Prostate gland (tissue), 2 donors: ENCODE measurements around the gene SUPV3L1. TPM values are rescaled to one million over a fixed set of nuclear protein-coding genes. Genes with fewer than 3 reads are reported as not detected.

Experiments
- DNase-seq: peaks from one replicate; pipeline ENCODE4 v3.0.0-alpha.2; 2019; ENCODE audit warnings: low spot score
- H3K27ac ChIP-seq, 2 donors: fragments of 200-600 bp; sonication (generic); 2 replicates each; pipeline ENCODE4 v1.5.1; 2017 to 2019
- H3K27me3 ChIP-seq: fragments of 200-600 bp; sonication (generic); replicated peaks from 2 replicates; pipeline ENCODE4 v1.5.1; 2019; ENCODE audit not compliant: insufficient read depth
- H3K36me3 ChIP-seq, 2 donors: fragments of 200-600 bp; sonication (generic); 1 replicate in 1 of 2; 2 replicates in 1 of 2; pipeline versions ENCODE4 v1.5.1 to v1.8.1; 2017 to 2019
- H3K4me1 ChIP-seq: fragments of 200-600 bp; sonication (generic); replicated peaks from 2 replicates; pipeline ENCODE4 v1.5.1; 2019
- H3K4me3 ChIP-seq, 2 donors: fragments of 200-600 bp; sonication (generic); 2 replicates each; pipeline ENCODE4 v1.5.1; 2017 to 2019
- H3K9me3 ChIP-seq: fragments of 200-600 bp; sonication (generic); 2 replicates; pipeline ENCODE4 v1.5.1; 2017
- CTCF ChIP-seq, 4 experiments: fragments of 200-600 bp in 2 of 4; fragments of 450-650 bp in 2 of 4; sonication (generic) in 2 of 4; IDR thresholded peaks; 1 replicate in 3 of 4; 2 replicates in 1 of 4; pipeline ENCODE4 v1.5.1; 2016 to 2019; ENCODE audit warnings: antibody characterized with exemption in 4 of 4, mild to moderate bottlenecking in 2 of 4, moderate library complexity in 2 of 4
- POLR2A ChIP-seq: fragments of 450-650 bp; IDR thresholded peaks from one replicate; pipeline ENCODE4 v1.6.1; 2016; ENCODE audit warnings: antibody characterized with exemption, mild to moderate bottlenecking
- POLR2AphosphoS5 ChIP-seq: sonication (generic); formaldehyde crosslinking; IDR thresholded peaks from one replicate; pipeline ENCODE4 v1.6.1; 2017; ENCODE audit warnings: antibody characterized with exemption
- WGBS: methylation state at CpG from one replicate; pipeline ENCODE4 v1.1.5; 2018; 5-methylcytosine and 5-hydroxymethylcytosine counted together
- intact Hi-C: fragments of 100-400 bp; cut with DNase I; formaldehyde crosslinking; loops from one replicate; pipeline ENCODE4 v1.14.2; 2022
- total RNA-seq, 2 donors: library from RNA; depleted of rRNA; stranded (reverse); fragments of >200 nt; gene quantifications; one replicate each; pipeline ENCODE4 v1.1.0, GENCODE V29; 2016

The SUPV3L1 gene
- total RNA-seq, 2 donors from 2014 or later = 18.5 to 37.0 TPM

DNA sequence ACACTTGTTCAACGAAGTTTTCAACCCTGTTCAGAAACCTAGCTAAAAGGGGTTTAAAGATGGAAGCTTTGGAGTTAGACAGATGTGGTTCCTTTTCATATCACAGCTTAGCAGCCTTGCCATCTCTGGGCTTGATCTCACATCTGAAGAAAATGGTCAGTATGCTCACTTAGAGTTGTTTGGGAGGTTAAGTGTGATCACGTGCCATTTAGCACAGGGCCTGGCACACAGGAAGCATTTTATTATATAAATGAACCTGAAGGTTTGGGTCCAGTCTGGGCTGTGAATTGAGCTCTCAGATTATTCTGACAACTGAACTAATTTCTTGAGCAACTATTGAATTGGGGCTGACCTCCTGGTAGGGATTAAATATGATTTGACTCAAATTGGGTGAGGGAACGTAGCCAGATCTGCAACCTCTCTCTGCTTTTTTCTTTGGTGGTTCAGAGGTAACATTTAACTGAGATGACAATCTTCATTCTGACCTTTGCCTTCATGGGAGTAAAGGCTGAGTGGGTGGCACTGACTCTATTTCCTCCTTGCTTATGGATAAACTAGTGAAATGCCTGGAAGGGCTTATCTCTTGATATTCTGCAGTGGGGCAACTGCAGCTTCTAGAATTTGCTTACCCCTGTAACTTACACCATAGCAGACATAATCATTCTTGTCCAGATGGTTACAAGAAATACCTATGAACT, 29.9 kb downstream of the SUPV3L1 start:
- Histone ChIP-seq H3K27ac (no peak overlapping the region), H3K4me3 (no peak overlapping the region), H3K4me1 (no peaks in the 10 kb centered on the region), H3K27me3 (no peaks in the 10 kb centered on the region), H3K36me3 (peaks cover 0 to 4% of the 10 kb centered on the region in 2 donors), H3K9me3 (no peaks in the 10 kb centered on the region)
- 85% methylated on average over 3 of the region's 3 CpGs for WGBS
- no peak for DNase-seq
- intact Hi-C loops = no loop called here
- TF ChIP-seq POLR2A (no peak), CTCF (IDR thresholded peaks at IDR 0.05) (no peak), POLR2AphosphoS5 (no peak)

GRCh38 chr10:69211104-69211503, 31.1 kb downstream of the SUPV3L1 start:
- Histone ChIP-seq H3K36me3 (peaks cover 0 to 4% of the 10 kb centered on the region in 2 donors), H3K27ac (no peak overlapping the region), H3K27me3 (no peaks in the 10 kb centered on the region), H3K9me3 (no peaks in the 10 kb centered on the region), H3K4me3 (no peak overlapping the region), H3K4me1 (no peaks in the 10 kb centered on the region)
- intact Hi-C loops = no loop called here
- TF ChIP-seq POLR2A (no peak), CTCF (IDR thresholded peaks at IDR 0.05) (no peak), POLR2AphosphoS5 (no peak)
- no peak for DNase-seq
- 58% methylated on average over 2 of the region's 2 CpGs for WGBS

- Histone ChIP-seq H3K4me1 (no peaks in the 10 kb centered on the region), H3K9me3 (no peaks in the 10 kb centered on the region)
- intact Hi-C loops = no loop called here
These were observed 31.5 kb downstream of the SUPV3L1 start for GRCh38 chr10:69211524-69211923.

GRCh38 chr10:69213591-69214311, 33.7 kb downstream of the SUPV3L1 start:
- H3K27ac ChIP-seq = no peak overlapping the region
- WGBS = 55% methylated on average over 5 of the region's 5 CpGs
- TF ChIP-seq CTCF (IDR thresholded peaks at IDR 0.05) = no peak
- no peak for TF ChIP-seq POLR2A
- TF ChIP-seq POLR2AphosphoS5 = no peak
- intact Hi-C loops = no loop called here
- no peak for DNase-seq
- no peaks in the 10 kb centered on the region for H3K4me1 ChIP-seq
- H3K27me3 ChIP-seq = no peaks in the 10 kb centered on the region
- H3K36me3 ChIP-seq = no peaks in the 10 kb centered on the region
- H3K4me3 ChIP-seq = no peak overlapping the region
- H3K9me3 ChIP-seq = no peaks in the 10 kb centered on the region

More at GRCh38 chr10:69211524-69211923, 31.5 kb downstream of the SUPV3L1 start:
- no peak for DNase-seq
- Histone ChIP-seq H3K4me3 (no peak overlapping the region), H3K27me3 (no peaks in the 10 kb centered on the region), H3K36me3 (peaks cover 0 to 4% of the 10 kb centered on the region in 2 donors), H3K27ac (no peak overlapping the region)
- no peak for TF ChIP-seq POLR2AphosphoS5
- TF ChIP-seq CTCF (IDR thresholded peaks at IDR 0.05) = no peak
- TF ChIP-seq POLR2A = no peak
- WGBS = 74% methylated on average over 3 of the region's 3 CpGs
